Stimulated activated CD4-positive, alpha-beta T cell treated with anti-CD3 and anti-CD28 coated beads, Interleukin-4, amount 100 ng/mL, for 24 hours (primary cell): ENCODE measurements around the gene HLTF.
A peak's percentile ranks its signal among the peaks of the same experiment; 100 is the strongest.

ENCODE experiments used
- DNase-seq: peaks from one replicate; pipeline ENCODE4 v3.0.0-alpha.2; 2020

The HLTF gene

DNA sequence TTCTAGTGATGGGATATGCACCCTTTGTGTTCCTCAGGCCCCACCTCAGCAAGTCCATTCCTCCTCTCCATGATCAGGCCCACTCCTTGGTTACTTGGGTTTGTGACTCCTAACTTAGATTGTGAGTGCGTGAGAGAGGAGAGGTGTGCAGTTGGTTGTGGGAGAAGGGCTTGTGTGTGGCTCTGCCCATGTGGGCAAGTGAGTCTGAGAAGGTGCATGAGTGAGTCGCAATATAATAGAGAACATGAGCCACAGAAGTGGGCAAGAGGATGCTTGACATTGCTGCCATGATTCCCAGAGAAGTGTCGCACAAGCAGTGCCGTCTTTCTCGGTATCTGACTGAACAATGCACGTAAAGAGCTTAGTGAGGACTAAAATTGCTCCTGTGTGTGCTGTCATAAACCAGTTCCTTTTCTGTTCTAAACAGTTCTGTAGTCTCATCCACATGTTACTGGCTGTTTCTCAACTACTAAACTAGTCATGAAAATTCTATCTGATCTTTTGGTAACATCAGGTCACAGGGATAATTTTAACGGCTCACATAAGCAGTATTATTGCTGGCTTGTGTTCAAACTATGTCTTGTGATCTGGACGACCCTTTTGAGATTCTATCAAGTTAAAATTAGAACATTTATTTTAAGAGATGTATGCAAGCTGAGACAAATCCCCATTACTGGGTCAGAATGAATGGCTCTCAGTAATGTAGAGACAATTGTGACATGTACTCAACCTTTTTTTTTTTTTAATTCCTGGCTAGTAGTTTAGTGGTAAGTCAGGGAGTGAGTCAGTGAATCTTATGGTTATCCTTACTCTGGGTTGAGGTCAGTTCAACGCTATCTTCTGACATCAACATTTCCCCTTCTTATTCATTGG lies 69.4 kb downstream of the HLTF start:
- DNase-seq = no peak

DNA sequence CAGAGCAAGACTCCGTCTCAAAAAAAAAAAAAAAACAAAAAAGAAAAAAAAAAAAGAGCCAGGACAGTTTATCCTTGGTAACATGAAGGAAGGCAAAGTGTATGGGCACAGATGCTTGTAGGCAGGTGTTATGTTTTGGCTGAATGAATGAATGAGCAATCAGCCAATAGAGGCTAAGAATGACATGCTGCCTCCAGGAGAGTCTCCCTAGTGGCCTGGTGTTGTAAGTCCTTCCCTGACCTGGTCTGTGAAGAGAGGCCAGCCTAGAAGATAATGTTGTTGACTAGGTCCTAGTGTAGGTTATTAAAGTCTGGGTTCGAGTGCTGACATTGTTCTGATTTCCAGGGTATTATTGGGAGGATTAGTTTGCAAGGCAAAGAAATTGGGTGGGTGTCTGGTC lies 70.1 kb downstream of the HLTF start:
- no peak for DNase-seq

DNA sequence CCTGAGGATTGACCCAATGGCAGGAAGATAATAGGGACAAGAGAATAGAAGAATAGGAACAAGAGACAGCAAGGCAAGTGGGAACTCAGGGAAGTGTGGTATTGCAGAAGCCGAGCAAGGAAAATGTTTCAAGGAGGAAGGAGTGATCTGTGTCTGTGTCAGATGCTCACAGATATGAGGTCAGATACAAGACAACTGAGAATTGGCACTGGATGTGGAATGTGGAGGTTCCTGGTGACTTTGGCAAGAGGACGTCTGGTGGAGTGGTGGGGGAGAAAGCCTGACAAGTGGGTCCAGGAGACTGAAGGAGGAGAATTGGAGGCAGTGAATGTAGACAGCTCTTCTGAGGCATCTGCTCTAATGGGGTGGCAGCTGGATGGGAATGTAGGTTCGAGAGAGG lies 70.9 kb downstream of the HLTF start:
- no peak for DNase-seq

DNA sequence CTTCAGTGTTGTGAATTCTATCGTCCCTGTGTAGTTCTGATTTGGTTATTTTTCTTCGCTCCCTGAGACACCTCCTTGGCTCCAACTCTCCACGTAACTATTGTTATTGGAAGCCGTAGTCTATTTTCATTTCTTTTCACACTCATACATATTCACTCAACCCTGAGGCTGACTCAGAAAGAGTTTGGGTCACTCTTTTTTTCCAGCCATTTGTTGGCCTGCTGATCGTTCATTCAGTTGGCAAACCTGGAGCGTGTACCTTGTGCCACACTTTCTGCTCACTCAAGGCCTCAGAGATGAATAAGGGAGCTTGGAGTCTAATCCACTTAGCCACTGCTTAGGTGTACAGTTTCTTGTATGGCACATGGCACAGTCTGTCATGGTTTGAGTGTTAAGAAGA lies 72.6 kb downstream of the HLTF start:
- no peak for DNase-seq

DNA sequence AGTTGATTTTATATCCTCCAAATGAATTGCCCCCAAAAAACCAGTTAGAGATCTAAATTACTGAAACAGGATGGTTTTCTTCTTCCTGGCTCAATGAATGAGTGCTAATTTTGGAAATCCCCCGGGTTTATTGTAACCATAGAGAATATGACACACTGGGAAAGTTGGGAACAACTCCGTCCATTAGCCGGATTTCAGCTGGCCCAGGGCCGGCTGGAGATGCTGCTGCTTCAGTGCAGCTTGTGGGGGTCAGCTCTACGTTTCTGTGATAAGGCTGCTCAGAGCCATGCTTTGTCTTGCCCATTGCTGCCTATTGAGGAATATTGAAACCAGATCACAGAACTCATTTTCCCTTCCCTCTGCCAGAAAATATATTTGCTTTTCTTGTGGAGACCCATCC lies 74.7 kb downstream of the HLTF start:
- DNase-seq = no peak

DNA sequence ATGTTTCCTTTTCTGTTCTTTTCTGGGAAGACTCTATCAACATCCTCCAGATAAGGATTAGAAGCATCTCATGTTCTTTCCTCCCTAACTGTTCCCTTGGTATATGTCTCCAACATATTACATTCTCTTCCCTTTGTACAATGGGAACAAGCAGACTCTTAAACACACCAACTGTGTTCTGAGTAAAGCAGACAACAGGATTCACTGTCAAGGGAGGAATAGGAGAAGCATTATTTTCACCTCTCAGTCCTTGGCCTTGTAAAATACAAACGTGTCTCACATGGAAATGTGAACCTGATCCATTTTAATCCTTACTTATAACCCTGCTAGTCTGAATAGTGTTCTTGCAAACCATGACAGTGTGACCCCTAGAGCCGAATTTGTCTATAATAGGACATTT lies 75.4 kb downstream of the HLTF start:
- DNase-seq = no peak

DNA sequence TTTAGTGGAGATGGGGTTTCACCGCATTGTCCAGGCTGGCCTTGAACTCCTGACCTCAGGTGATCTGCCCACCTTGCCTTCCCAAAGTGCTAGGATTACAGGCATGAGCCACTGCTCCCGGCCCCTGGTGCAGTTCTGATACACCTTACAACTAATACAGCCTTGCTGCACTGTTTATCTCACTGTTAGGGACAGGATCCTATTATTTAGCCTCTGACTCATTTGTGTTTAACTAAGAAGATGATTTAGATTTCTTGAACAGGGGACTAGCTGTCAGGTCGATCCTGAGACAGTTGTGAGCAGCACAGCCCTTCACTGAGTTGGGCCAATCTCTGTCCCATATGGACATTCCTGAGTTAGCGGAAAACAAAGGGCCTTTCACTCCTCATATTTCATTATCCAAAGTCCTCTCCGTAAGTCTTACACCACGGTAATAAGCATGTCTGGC lies 75.8 kb downstream of the HLTF start:
- DNase-seq = no peak

DNA sequence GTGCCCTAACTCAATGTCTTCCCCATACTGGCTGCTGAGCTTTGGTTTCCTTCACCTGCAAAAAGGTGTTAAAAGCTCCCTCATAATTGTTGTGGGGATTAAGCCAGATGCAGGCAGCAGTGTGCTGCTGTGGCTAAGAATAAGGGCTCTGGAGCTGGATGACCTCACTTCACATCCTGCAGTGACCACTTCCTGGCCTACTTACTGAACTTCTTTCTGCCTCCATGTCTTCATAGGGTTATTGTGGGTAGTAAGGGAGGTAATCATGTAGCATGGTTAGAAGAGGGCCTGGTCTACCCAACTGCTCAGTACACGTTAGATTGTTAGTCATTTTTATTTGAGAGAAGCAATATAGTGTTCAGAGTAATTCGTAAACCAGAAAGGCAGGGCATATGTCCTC lies 76.6 kb downstream of the HLTF start:
- no peak for DNase-seq

DNA sequence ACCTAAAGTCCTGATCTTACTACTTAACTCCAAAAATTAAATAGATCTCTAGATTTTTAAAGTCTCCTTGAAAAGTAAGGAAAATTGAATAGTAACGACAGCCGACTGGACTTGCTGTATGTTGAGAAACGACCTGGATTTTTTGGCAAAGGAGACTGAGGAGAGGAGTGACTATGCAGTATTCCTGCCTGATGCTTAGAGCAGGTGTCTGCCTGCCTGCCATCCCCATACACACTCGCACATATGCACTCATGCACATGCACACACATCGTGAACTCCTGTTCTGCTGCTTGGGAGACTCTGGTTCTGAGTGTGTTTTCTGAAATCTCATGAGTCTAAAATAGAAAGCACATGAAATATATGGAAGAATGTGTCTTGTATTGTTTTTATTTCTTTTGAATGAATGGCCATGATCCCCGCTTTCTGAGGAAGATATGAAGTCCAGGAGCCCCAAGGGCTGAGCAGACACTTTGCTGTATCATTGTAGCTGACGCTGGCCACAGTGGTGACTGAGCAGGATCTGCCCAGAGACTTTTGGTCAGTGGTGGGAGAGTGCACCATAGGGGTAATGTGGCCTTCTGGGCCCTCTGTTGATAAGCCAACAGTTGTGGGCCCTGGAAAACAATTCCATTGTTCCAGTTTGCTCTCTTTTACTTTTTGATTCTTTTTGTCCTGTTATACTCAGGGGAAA lies 78.6 kb downstream of the HLTF start:
- DNase-seq = no peak

DNA sequence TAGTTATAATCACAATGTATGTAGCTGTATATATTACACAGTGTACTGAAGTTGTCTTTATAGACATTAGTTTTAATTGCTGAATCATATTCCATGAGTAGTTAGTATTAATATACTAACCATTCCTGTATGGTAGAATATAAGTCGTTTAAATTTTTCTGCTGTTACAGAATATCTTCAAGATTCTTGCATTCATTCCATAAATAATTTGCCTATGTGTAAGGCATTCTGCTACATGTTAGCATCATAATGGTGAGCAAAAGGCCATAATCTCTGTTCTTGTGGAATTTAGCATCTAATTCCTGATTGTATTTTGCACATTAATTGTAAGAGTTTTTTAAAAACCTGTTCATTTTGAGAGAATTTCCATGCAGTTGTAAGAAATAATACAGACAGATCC lies 80.9 kb downstream of the HLTF start:
- DNase-seq = no peak

DNA sequence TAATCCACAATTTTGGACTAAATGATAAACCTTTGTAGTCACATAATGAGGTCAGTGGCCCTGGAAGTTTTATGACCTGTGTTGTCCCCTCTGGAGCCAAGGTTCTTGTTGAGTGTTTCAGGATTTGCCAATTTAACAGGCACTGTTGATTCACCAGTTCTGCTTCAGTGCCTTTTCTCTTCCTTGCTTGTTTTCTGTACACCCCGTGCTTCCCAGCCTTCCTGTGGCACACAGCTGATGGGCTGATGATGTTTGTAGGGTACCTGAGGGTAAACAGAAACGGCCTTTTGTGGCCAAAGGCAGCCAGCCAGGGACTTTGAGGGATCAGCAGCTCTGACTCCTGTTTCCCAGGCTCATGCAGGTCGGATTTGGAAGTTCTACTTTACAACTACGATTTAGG lies 81.7 kb downstream of the HLTF start:
- DNase-seq = no peak

DNA sequence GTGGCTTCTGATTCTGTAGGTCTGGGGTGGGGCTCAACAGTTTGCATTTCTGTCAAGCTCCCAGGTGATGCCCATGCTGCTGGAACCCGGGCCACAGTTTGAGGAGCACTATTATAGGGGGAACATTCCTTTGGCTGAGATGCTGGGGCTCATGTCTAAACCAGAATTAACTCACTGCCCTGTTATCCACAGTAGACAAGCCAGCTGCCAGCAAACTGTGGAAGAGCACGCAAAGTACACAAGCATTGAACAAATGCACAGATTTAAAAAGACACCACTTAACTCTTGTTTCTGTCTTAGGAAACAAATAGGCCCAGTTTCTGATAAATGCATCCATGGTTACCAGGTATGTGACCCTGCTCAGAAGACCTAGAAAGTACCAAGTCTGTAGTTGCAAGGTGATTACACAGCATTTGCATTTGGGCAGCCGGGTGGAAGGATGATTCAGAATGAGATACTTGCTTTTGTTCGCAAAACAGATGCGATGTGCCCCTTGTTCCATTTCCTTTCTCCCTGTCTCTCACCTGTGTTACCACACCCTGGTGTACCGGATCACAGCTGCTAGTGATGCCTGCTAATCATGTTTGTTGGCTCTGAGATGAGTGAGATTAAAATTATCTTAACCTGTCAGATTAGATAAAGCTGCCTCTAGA lies 82.6 kb downstream of the HLTF start:
- peak; percentile 16 for DNase-seq

DNA sequence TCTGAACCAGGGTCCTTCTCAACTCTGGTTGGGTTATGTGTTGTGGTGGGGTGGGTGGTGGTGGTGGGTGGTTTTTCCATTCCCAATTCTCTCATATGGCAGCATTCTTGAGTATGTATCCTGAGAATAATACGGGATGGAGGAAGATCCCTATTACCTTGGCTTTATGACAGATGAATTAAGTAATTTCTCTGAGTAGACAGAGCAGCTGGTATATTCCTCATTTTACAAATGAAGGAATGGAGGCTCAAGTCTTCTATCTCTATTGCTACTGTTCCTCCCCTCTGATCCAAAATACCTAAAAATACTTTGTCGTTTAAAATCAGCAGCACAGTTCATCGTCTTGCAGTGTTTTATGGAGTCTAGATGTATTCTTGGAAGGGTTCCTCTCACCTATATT lies 84.6 kb downstream of the HLTF start:
- no peak for DNase-seq

DNA sequence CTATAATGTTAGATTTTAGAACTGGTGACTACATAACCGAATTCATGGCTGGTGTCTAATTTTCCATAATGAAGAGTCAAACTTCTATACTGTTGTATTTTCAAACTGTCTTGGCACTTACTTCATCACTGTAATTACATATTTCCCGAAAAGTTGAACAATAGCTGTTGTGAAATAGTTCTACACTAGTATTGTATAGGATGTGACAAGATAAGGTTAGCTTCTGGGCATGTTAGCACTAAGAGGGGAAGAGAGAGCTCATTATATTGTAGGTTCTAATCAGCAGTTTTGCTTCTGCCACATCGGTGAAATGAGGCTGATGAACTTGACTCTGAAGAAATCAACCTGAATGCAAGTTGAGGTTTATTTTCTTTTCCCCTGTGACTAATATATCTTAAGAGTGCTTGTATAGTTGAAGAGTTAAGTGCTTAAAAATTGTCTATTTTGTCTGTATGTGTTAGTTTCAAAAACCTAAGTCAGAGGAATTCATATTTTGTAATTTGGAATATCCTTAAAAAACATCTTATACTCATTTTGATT lies 86.1 kb downstream of the HLTF start:
- DNase-seq = no peak

DNA sequence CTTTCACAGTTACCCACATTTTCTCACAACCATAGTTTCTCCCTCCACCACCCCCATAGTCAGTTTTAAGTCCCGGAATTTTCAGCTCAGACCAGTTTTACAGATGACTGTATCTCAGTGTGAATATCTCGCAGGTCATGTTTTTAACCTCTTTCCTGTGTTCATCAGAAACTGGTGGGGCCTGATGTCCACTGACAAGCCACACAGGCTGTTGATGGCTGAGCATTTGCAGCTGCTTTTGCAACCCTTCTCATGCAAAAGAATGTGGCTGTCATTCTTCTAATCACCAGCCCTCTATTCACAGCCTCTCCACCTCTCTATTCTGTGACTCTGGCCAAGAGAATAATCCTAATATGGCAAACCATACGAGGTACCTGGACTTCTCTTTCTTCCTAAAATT lies 86.5 kb downstream of the HLTF start:
- DNase-seq = no peak

DNA sequence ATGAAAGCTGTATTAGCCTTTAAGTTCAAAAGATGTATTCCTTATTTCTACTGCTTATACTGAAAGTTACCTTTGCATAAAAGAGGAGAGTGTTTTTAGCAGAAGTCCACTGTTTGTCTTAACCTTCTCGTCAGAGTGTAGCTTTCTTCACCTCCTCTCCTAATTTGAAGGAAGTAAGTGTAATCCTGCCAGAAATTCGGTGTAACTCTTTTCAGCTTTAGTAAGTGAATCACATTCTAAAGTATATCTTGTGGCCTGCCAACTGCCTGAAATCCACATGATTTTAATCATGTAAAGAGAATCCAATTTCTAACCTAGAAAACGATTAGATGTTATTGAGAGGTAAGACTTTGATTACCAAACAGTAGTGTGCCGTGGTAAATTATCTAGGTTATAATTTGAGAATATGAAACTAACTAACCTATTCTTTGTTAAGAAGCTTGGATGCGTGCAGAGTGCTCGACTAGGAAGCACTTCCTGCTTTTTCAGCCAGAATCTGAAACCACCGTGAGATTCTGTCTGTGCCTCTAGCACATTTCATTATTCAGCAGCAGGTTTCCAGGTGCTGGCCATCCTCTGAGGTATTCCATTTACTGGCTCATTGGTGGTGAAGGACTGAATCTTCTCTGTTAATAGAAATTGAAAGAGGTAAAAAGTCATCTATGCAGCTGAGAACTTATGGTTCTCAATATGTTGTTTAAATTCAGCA lies 87.5 kb downstream of the HLTF start:
- no peak for DNase-seq

DNA sequence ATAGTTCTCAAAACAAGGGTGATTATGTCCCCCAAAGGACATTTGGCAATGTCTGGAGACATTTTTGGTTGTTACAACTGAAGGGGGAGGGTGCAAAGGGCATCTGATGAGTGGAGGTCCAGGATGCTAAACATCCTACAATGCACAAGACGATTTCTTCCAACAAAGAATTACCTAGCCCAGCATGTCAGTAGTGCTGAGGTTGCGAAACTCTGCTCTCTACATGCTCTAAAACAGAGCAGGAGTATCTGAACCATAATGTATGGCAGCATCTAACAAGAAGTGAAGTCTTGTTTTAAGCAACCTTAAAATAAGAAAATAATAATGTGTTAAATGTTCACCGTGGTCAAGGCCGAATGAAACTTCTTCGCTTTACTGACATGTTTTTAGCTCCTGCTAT lies 88.0 kb downstream of the HLTF start:
- no peak for DNase-seq

DNA sequence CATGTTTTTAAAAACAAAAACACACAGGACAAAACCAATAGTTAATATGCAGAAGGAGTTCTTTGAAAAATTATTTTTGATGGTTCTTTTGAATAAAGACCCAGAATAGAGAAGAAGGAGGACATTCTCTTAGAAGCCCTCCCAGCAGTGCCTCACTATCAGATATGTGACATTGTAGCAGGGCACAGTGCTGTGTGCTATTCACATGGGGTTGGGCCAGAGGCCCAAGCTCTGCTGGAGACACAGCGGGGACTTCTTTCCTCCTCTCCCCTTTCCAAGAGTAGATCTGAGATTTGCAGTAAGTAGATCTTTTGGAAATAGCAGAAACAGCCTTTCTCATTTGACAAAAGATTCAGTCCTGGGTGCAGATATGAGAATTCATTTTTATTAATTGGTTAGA lies 88.7 kb downstream of the HLTF start:
- DNase-seq = no peak

DNA sequence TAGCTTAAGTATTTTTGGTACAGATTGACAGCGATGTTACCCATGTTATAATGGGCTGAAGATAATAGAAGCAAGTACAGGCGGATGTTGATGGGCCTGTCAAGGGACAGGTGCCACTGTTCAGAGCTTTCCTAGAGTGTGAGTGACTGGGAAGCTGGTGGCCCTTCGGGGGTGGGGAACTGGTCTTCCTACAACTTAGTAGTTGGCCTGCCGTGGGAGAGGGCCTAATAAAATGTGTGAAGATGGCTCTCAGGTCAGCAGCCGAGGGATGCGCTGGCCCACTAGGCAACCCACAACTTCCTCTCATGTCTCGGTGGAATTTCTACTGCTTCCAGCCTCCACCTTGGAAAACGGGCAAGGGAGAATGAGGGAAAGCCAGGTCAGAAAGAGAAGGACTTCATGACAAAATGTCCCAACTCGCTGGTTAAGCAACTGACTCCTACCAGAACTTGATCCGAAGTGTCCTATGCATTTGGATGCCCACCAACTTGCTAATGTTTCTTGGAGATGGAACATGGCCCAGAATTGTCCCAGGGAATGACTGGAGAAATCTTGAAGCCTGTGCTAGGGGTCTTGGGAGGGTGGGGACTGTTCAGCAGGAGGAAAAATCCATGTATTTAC lies 93.6 kb downstream of the HLTF start:
- DNase-seq = no peak

DNA sequence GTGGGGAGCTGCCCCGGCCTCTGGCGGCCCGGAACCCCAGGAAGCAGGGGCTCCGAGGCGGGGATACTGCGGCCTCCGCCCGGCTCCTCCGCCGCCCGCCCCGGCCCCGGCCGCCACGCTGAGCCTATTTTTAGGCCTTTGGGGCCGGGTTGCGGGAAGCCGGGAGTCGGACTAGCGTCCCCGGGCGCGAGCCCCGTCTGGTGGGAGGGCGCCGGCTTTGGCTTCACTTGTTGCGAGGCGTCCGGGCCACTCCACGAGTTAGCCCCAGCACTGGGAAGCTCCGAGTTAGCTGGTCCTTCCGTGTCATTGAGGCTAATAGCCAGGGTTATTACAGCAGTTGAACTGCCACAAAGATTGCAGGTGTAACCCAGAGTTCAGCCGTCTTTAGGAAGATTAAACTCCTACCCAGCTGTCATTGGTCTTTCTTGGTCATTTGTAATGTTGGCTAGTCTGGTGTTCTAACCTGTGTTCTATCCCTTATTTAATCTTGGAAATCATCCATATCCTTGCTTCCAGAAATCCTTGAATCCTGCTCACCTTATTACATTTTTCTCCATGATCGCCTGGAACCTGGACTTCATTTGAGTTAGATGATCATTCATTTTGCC lies 94.2 kb downstream of the HLTF start:
- peak; percentile 37 for DNase-seq

DNA sequence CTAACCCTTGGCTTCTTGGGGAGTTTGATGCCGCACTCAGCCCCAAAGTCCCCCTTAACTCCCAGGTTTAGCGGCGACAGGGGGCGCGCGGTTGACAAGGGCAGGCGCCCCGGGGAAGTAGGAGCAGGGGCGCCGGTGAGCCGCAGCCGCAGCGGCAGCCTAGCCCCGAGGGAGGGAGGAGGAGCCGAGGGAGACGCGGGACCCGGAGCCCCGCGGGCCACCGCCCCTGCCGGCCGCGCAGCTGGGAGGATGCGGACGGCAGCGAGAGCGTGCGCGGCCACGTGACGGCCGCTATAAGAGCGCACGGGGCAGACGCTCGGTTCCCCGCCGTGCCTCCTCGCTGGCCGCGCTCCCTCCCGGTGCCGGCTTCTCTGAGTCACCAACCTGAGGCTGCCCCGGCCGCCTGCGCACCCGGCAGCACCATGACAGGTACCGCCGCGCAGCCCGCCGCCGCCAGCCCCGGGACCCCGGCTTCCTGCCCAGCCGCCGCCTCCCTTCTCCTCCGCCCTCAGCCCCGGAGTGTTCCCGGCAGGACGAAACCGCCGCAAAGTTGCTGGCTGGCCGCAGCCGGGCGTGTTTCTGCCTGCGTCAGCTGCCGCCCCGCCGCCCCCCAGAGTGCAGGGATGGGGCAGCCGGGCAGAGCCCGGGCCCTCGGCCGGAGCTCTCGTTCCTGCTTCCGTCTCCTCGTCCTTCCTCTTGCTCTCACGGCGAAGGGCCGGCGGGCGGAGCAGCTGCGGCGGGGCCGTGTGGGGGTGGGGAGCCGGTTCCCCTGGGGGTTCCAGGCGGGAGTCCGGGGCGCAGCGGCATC lies 94.9 kb downstream of the HLTF start, which contains the start of gene GYG1:
GYG1 (plus strand) TSS at position 322 of the 808 bp plus-strand sequence; CDS start at position 423, 101 bp downstream.
- peak; percentile 78 for DNase-seq
